GM18909 (cell line): Measurements from ENCODE around the gene ACO2.
"Not testable (repeated sequence)": the region's sequence is repeated elsewhere in the genome, so short reads cannot be mapped to it uniquely, and the experiment has no call there.

ENCODE experiments used
- ATAC-seq: cut with Tn5 transposase; IDR thresholded peaks from one replicate; pipeline ENCODE4 v1.9.1; 2021; ENCODE audit warnings: mild to moderate bottlenecking; ENCODE audit not compliant: unreplicated experiment, poor library complexity

Gene ACO2

GRCh38 chr22:41468381-41469217 lies at the start of gene ACO2, which contains the start of gene PHF5A:
TSS of gene ACO2 (plus strand) at chr22:41469117. CDS start at chr22:41469147, 30 bp downstream.
TSS of gene PHF5A (minus strand) at chr22:41468692. CDS start at chr22:41468653, 39 bp downstream.
- ATAC-seq = peak; percentile 88

GRCh38 chr22:41425660-41426365 lies 43.1 kb upstream of the ACO2 start:
- no peak for ATAC-seq

GRCh38 chr22:41429232-41429950 lies 39.5 kb upstream of the ACO2 start:
- no peak for ATAC-seq

- ATAC-seq = no peak
Measured at GRCh38 chr22:41429951-41430332, 39.0 kb upstream of the ACO2 start.

GRCh38 chr22:41431656-41432055 lies 37.3 kb upstream of the ACO2 start:
- ATAC-seq = no peak

GRCh38 chr22:41433480-41433879 lies 35.4 kb upstream of the ACO2 start:
- ATAC-seq = not testable (repeated sequence)

- not testable (repeated sequence) for ATAC-seq
Measured at GRCh38 chr22:41434361-41435003, 34.4 kb upstream of the ACO2 start.

GRCh38 chr22:41435560-41435959 lies 33.4 kb upstream of the ACO2 start:
- no peak for ATAC-seq

- ATAC-seq = no peak
Measured at GRCh38 chr22:41436322-41437113, 32.4 kb upstream of the ACO2 start.

- no peak for ATAC-seq
Measured at GRCh38 chr22:41437198-41437597, 31.7 kb upstream of the ACO2 start.

- not testable (repeated sequence) for ATAC-seq
Measured at GRCh38 chr22:41440511-41440910, 28.4 kb upstream of the ACO2 start.

GRCh38 chr22:41442240-41442792 lies 26.6 kb upstream of the ACO2 start:
- no peak for ATAC-seq

GRCh38 chr22:41444360-41445128 lies 24.4 kb upstream of the ACO2 start:
- peak; percentile 48 for ATAC-seq

GRCh38 chr22:41445129-41446056 lies 23.5 kb upstream of the ACO2 start:
- ATAC-seq = no peak

GRCh38 chr22:41446057-41446501 lies 22.8 kb upstream of the ACO2 start:
- no peak for ATAC-seq

- ATAC-seq = peak; percentile 50
Measured at GRCh38 chr22:41446639-41447434, 22.1 kb upstream of the ACO2 start, which contains the start of gene TOB2. TSS of gene TOB2 (minus strand) at chr22:41446801. CDS start at chr22:41437345, 9,456 bp downstream.
